SU-DHL-6 (cell line): ENCODE results near the gene SIK3.

ENCODE experiments used
- H2AFZ ChIP-seq: fragments of 200-600 bp; sonication (generic); 2 replicates; pipeline ENCODE4 v1.6.1; 2014; ENCODE audit warnings: low read depth, mild to moderate bottlenecking, moderate library complexity, mixed read lengths, antibody characterized with exemption, low read length; ENCODE audit not compliant: severe bottlenecking
- H3F3A ChIP-seq: fragments of 200-600 bp; shearing (Covaris generic); 2 replicates; pipeline ENCODE4 v1.6.0; 2016; ENCODE audit warnings: antibody characterized with exemption, mild to moderate bottlenecking; ENCODE audit not compliant: insufficient read depth
- H3K27ac ChIP-seq: fragments of 200-600 bp; sonication (generic); 2 replicates; pipeline ENCODE4 v1.5.1; 2016; ENCODE audit warnings: low read depth, mild to moderate bottlenecking, low read length, moderate library complexity, mixed read lengths
- H3K27me3 ChIP-seq: fragments of 200-600 bp; sonication (generic), shearing (Covaris generic); 2 replicates; pipeline ENCODE4 v1.6.0; 2014; ENCODE audit warnings: mild to moderate bottlenecking, low read length
- H3K36me3 ChIP-seq: fragments of 200-600 bp; sonication (generic); 2 replicates; pipeline ENCODE4 v1.6.1; 2014; ENCODE audit warnings: mild to moderate bottlenecking, low read length, mixed read lengths
- H3K4me2 ChIP-seq: fragments of 300-600, 200-600 bp; shearing (Covaris generic), sonication (generic); 2 replicates; pipeline ENCODE4 v1.6.0; 2014; ENCODE audit warnings: low read length, low read depth, mild to moderate bottlenecking; ENCODE audit not compliant: poor library complexity, severe bottlenecking
- H3K4me3 ChIP-seq: fragments of 200-600 bp; sonication (generic); 2 replicates; pipeline ENCODE4 v1.5.1; 2014; ENCODE audit warnings: antibody characterized with exemption, low read length, mild to moderate bottlenecking, mixed read lengths; ENCODE audit not compliant: insufficient read depth, poor library complexity, severe bottlenecking
- H3K79me2 ChIP-seq: fragments of 200-600 bp; sonication (generic); 2 replicates; pipeline ENCODE4 v1.6.1; 2014; ENCODE audit warnings: mild to moderate bottlenecking, low read length, moderate library complexity; ENCODE audit not compliant: insufficient read depth
- H3K9ac ChIP-seq: fragments of 200-600 bp; sonication (generic); 2 replicates; pipeline ENCODE4 v1.7.0; 2014; ENCODE audit warnings: mild to moderate bottlenecking, low read length
- H3K9me2 ChIP-seq: fragments of 200-600 bp; sonication (generic); replicated peaks from 2 replicates; pipeline ENCODE4 v1.6.1; 2014; ENCODE audit warnings: low read length; ENCODE audit not compliant: insufficient read depth
- H3K9me3 ChIP-seq: fragments of 200-600 bp; sonication (generic); 2 replicates; pipeline ENCODE4 v1.6.1; 2014; ENCODE audit warnings: low read length, mixed read lengths; ENCODE audit not compliant: insufficient read depth
- H4K20me1 ChIP-seq: fragments of 200-600 bp; sonication (generic); 2 replicates; pipeline ENCODE4 v1.6.1; 2014; ENCODE audit warnings: low read depth, mild to moderate bottlenecking, antibody characterized with exemption, low read length, moderate library complexity, mixed read lengths
- CTCF ChIP-seq: fragments of 200-600 bp; sonication (generic); IDR thresholded peaks from one replicate; pipeline ENCODE4 v1.5.1; 2017; ENCODE audit warnings: antibody characterized with exemption, mild to moderate bottlenecking, low read length, moderate library complexity; ENCODE audit not compliant: insufficient read depth, poor library complexity, severe bottlenecking
- EZH2phosphoT487 ChIP-seq: fragments of 200-600 bp; sonication (generic), shearing (Covaris generic); conservative IDR thresholded peaks from 2 replicates; pipeline ENCODE4 v1.6.1; 2018; ENCODE audit warnings: mild to moderate bottlenecking, antibody characterized with exemption, low read length, moderate library complexity, mixed read lengths

SIK3 gene

GRCh38 chr11:116948391-116948790 lies 149.8 kb downstream of the SIK3 start:
- no peaks in the 10 kb centered on the region for H3K9me2 ChIP-seq
- no peak overlapping the region for H3K9ac ChIP-seq
- peaks cover 4% of the 10 kb centered on the region; the same call in 1 of the 2 replicates for H3K79me2 ChIP-seq
- no peak overlapping the region for H3K4me3 ChIP-seq
- H3K27me3 ChIP-seq = no peaks in the 10 kb centered on the region
- H3K36me3 ChIP-seq = no peaks in the 10 kb centered on the region
- H3K9me3 ChIP-seq = no peaks in the 10 kb centered on the region
- no peak overlapping the region for H3K4me2 ChIP-seq
- H4K20me1 ChIP-seq = no peaks in the 10 kb centered on the region
- H3F3A ChIP-seq = peaks cover 5% of the 10 kb centered on the region
- TF ChIP-seq EZH2phosphoT487 = no peak
- no peak for TF ChIP-seq CTCF
- H2AFZ ChIP-seq = no peak overlapping the region
- H3K27ac ChIP-seq = no peak overlapping the region

- H3K9ac ChIP-seq = no peak overlapping the region
- no peaks in the 10 kb centered on the region for H3K79me2 ChIP-seq
- H3K4me3 ChIP-seq = no peak overlapping the region
- H3K36me3 ChIP-seq = no peaks in the 10 kb centered on the region
- H2AFZ ChIP-seq = no peak overlapping the region
- no peak overlapping the region for H3K27ac ChIP-seq
- peaks cover 5% of the 10 kb centered on the region; the same call in 1 of the 2 replicates for H3F3A ChIP-seq
- no peaks in the 10 kb centered on the region for H3K27me3 ChIP-seq
- H3K4me2 ChIP-seq = no peak overlapping the region
- H3K9me2 ChIP-seq = no peaks in the 10 kb centered on the region
- no peak for TF ChIP-seq EZH2phosphoT487
- no peak for TF ChIP-seq CTCF
- no peaks in the 10 kb centered on the region for H4K20me1 ChIP-seq
- H3K9me3 ChIP-seq = no peaks in the 10 kb centered on the region
Observed at GRCh38 chr11:116946414-116946813, 151.8 kb downstream of the SIK3 start.

GRCh38 chr11:116939499-116939898 lies 158.7 kb downstream of the SIK3 start:
- H3K36me3 ChIP-seq = no peaks in the 10 kb centered on the region
- no peak overlapping the region for H3K9ac ChIP-seq
- H3K27ac ChIP-seq = no peak overlapping the region
- no peak for TF ChIP-seq CTCF
- TF ChIP-seq EZH2phosphoT487 = no peak
- H3K9me2 ChIP-seq = no peaks in the 10 kb centered on the region
- H3K4me2 ChIP-seq = no peak overlapping the region
- H3F3A ChIP-seq = no peaks in the 10 kb centered on the region
- no peak overlapping the region for H2AFZ ChIP-seq
- no peaks in the 10 kb centered on the region for H3K79me2 ChIP-seq
- H3K4me3 ChIP-seq = no peak overlapping the region
- no peaks in the 10 kb centered on the region for H4K20me1 ChIP-seq
- no peaks in the 10 kb centered on the region for H3K9me3 ChIP-seq
- H3K27me3 ChIP-seq = no peaks in the 10 kb centered on the region
